B cell (primary cell): ENCODE measurements around the gene SEC62. TPM values are rescaled to one million over a fixed set of nuclear protein-coding genes. Genes with fewer than 3 reads are reported as not detected.
A peak's percentile ranks its signal among the peaks of the same experiment; 100 is the strongest.

Experiments
- ATAC-seq: fragments of 200-7000 bp; cut with Tn5 transposase; one replicate; pipeline ENCODE4 v1.10.0; 2021; ENCODE audit warnings: low read depth, mild to moderate bottlenecking, moderate number of reproducible peaks, moderate library complexity
- CTCF ChIA-PET: fragments of 350-600 bp; sonication (Branson Sonifier 250); formaldehyde crosslinking; loops from one replicate; lab custom pipeline; 2021; ENCODE audit warnings: antibody characterized with exemption, inconsistent platforms; lab: Charles Lee
- POLR2A ChIA-PET: fragments of 350-600 bp; sonication (Branson Sonifier 250); formaldehyde crosslinking; loops from one replicate; lab custom pipeline; 2021; ENCODE audit warnings: antibody characterized with exemption; lab: Charles Lee
- DNase-seq: peaks from one replicate; pipeline ENCODE4 v3.0.0; 2013
- H2AFZ ChIP-seq: 2 replicates; pipeline ENCODE4 v1.6.1; 2012; ENCODE audit warnings: mild to moderate bottlenecking, low read depth, low read length; ENCODE audit not compliant: insufficient read depth, poor library complexity, severe bottlenecking
- H3K27ac ChIP-seq, 2 donors: 1 replicate in 1 of 2; 2 replicates in 1 of 2; pipeline ENCODE4 v1.5.1; 2012 to 2013; ENCODE audit warnings: low read length in 2 of 2, mild to moderate bottlenecking in 2 of 2, moderate library complexity in 1 of 2
- H3K27me3 ChIP-seq, 4 experiments: fragments of 200-600 bp in 1 of 4; sonication (generic) in 1 of 4; replicated peaks in 1 of 4; 1 replicate in 2 of 4; 2 replicates in 2 of 4; pipeline versions ENCODE4 v1.6.1 to v1.7.0; 2013 to 2016; ENCODE audit warnings: low read length in 3 of 4, mild to moderate bottlenecking in 2 of 4, mixed read lengths in 1 of 4, moderate library complexity in 1 of 4; ENCODE audit not compliant: insufficient read depth in 4 of 4, control insufficient read depth in 3 of 4; ENCODE audit errors: control extremely low read depth in 1 of 4
- H3K36me3 ChIP-seq, 2 experiments: replicated peaks in 1 of 2; 1 replicate in 1 of 2; 2 replicates in 1 of 2; pipeline versions ENCODE4 v1.6.1 to v1.7.1; 2013; ENCODE audit warnings: low read length in 1 of 2; ENCODE audit not compliant: insufficient read depth in 2 of 2, control insufficient read depth in 1 of 2; ENCODE audit errors: control extremely low read depth in 1 of 2, extremely low read depth in 1 of 2
- H3K4me1 ChIP-seq, 2 donors: fragments of 200-600 bp in 1 of 2; sonication (generic) in 1 of 2; 1 replicate in 1 of 2; 2 replicates in 1 of 2; pipeline versions ENCODE4 v1.5.1 to v1.6.1; 2013 to 2017; ENCODE audit warnings: low read length in 2 of 2; ENCODE audit not compliant: control insufficient read depth in 2 of 2, insufficient read depth in 2 of 2
- H3K4me2 ChIP-seq: replicated peaks from 2 replicates; pipeline ENCODE3; 2012; ENCODE audit warnings: mild to moderate bottlenecking, low read depth, low read length; ENCODE audit not compliant: poor library complexity, severe bottlenecking
- H3K4me3 ChIP-seq, 5 experiments: fragments of 200-600 bp in 1 of 5; sonication (generic) in 1 of 5; 1 replicate in 3 of 5; 2 replicates in 2 of 5; pipeline versions ENCODE4 v1.5.1 to v1.7.0; 2011 to 2016; ENCODE audit warnings: low read length in 4 of 5, mild to moderate bottlenecking in 4 of 5, low read depth in 2 of 5, control low read depth in 1 of 5, moderate library complexity in 1 of 5; ENCODE audit not compliant: insufficient read depth in 1 of 5; ENCODE audit errors: control extremely low read depth in 1 of 5, extremely low read depth in 1 of 5
- H3K79me2 ChIP-seq: fragments of 200-600 bp; sonication (generic); one replicate; pipeline ENCODE4 v1.6.0; 2016; ENCODE audit warnings: low read length; ENCODE audit not compliant: control insufficient read depth, insufficient read depth
- H3K9ac ChIP-seq: fragments of 200-600 bp; sonication (generic); 2 replicates; pipeline ENCODE4 v1.6.1; 2017; ENCODE audit warnings: mild to moderate bottlenecking, low read length, moderate library complexity
- H3K9me3 ChIP-seq, 3 donors: one replicate each; pipeline versions ENCODE4 v1.6.1 to v1.7.1; 2013; ENCODE audit warnings: low read length in 2 of 3; ENCODE audit not compliant: control insufficient read depth in 2 of 3, insufficient read depth in 1 of 3; ENCODE audit errors: control extremely low read depth in 1 of 3
- H4K20me1 ChIP-seq: 2 replicates; pipeline ENCODE4 v1.6.0; 2012; ENCODE audit warnings: mild to moderate bottlenecking, low read length; ENCODE audit not compliant: insufficient read depth, control insufficient read depth, poor library complexity, severe bottlenecking
- H3K27ac Mint-ChIP-seq: one replicate; pipeline ENCODE4 v1.8.0; 2021; ENCODE audit warnings: mixed read lengths
- H3K27me3 Mint-ChIP-seq: one replicate; pipeline ENCODE4 v1.8.0; 2021; ENCODE audit warnings: mixed read lengths
- H3K4me1 Mint-ChIP-seq: one replicate; pipeline ENCODE4 v1.8.0; 2021; ENCODE audit warnings: mixed read lengths
- H3K4me3 Mint-ChIP-seq: one replicate; pipeline ENCODE4 v1.8.0; 2021; ENCODE audit warnings: mixed read lengths
- H3K9me3 Mint-ChIP-seq: one replicate; pipeline ENCODE4 v1.8.0; 2022; ENCODE audit warnings: mixed read lengths; ENCODE audit not compliant: insufficient read depth
- CTCF ChIP-seq: fragments of 200-600 bp; IDR thresholded peaks from one replicate; pipeline ENCODE4 v1.8.0; 2022; ENCODE audit warnings: antibody characterized with exemption, mild to moderate bottlenecking
- EZH2 ChIP-seq: IDR thresholded peaks from 2 replicates; pipeline ENCODE4 v1.6.1; 2012; ENCODE audit warnings: borderline replicate concordance, low read depth, mild to moderate bottlenecking, moderate library complexity, low read length; ENCODE audit not compliant: insufficient read depth, poor library complexity, severe bottlenecking
- WGBS: methylation state at CpG from one replicate; pipeline ENCODE4 v1.1.5; 2013; ENCODE audit warnings: missing lambda C conversion rate; ENCODE audit not compliant: insufficient coverage; 5-methylcytosine and 5-hydroxymethylcytosine counted together
- intact Hi-C: fragments of 100-400 bp; cut with micrococcal nuclease; formaldehyde crosslinking; loops from one replicate; pipeline ENCODE4 v1.10.0; 2022
- polyA plus RNA-seq: library from polyadenylated mRNA; depleted of rRNA; stranded (reverse); fragments of >200 nt; gene quantifications from 2 replicates; pipeline ENCODE4 v1.2.3, GENCODE V29; 2012
- total RNA-seq, 2 donors: library from RNA; stranded (reverse); fragments of 120-200 nt in 1 of 2; gene quantifications; 1 replicate in 1 of 2; 2 replicates in 1 of 2; pipeline versions ENCODE4 v1.2.3 to v1.2.4, GENCODE V29; 2013 to 2022

The SEC62 gene
- total and polyA plus RNA-seq, 2 donors (not counting 1 experiment from before 2014, with no cell fraction given), result 40.3 to 166 TPM

- POLR2A ChIA-PET, result no interaction called here
- no peak for ATAC-seq
- no peaks in the 10 kb centered on the region for H4K20me1 ChIP-seq
- peak overlapping the region; percentile 84 to 89 for H3K27ac ChIP-seq
- WGBS, result 94% methylated on average over 2 of the region's 5 CpGs
- TF ChIP-seq CTCF (no peak), EZH2 (no peak)
- peak overlapping the region; percentile 70 for H3K4me2 ChIP-seq
- no peaks in the 10 kb centered on the region for H3K9me3 ChIP-seq
- CTCF ChIA-PET, result interaction anchor here (1.0 to 1.4 kb wide), 2 partner anchors 9 to 17 kb away, joined by 3 to 4 read pairs; partner anchors contain the start of gene GPR160
- Mint-ChIP-seq H3K4me3 (peak overlapping the region; percentile 34), H3K9me3 (no peaks in the 10 kb centered on the region), H3K27ac (peak overlapping the region; percentile 89), H3K27me3 (no peaks in the 10 kb centered on the region), H3K4me1 (peaks cover 44% of the 10 kb centered on the region)
- H3K79me2 ChIP-seq, result peaks cover 72% of the 10 kb centered on the region
- H3K36me3 ChIP-seq, result peaks cover 0 to 3% of the 10 kb centered on the region in 2 experiments
- H3K4me3 ChIP-seq, result no peak overlapping the region
- peaks cover 21 to 33% of the 10 kb centered on the region in 2 donors for H3K4me1 ChIP-seq
- intact Hi-C loops, result no loop called here
- no peak for DNase-seq
- no peaks in the 10 kb centered on the region for H3K27me3 ChIP-seq
- H3K9ac ChIP-seq, result no peak overlapping the region
- H2AFZ ChIP-seq, result no peak overlapping the region
Observed at GRCh38 chr3:170046269-170047132, 79.9 kb downstream of the SEC62 start.

GRCh38 chr3:170047133-170047404 lies 80.5 kb downstream of the SEC62 start:
- peak overlapping the region in 1 of 2 donors; percentile 89 for H3K27ac ChIP-seq
- Mint-ChIP-seq H3K4me1 (peaks cover 39% of the 10 kb centered on the region), H3K9me3 (no peaks in the 10 kb centered on the region), H3K4me3 (no peak overlapping the region), H3K27me3 (no peaks in the 10 kb centered on the region), H3K27ac (peak overlapping the region; percentile 79)
- intact Hi-C loops, result no loop called here
- no peaks in the 10 kb centered on the region for H3K27me3 ChIP-seq
- H3K4me2 ChIP-seq, result no peak overlapping the region
- no peak overlapping the region for H3K4me3 ChIP-seq
- no peak overlapping the region for H2AFZ ChIP-seq
- H3K36me3 ChIP-seq, result no peaks in the 10 kb centered on the region
- ATAC-seq (no peak), DNase-seq (no peak)
- H4K20me1 ChIP-seq, result no peaks in the 10 kb centered on the region
- 100% methylated on average over 2 of the region's 3 CpGs for WGBS
- no peaks in the 10 kb centered on the region for H3K9me3 ChIP-seq
- TF ChIP-seq EZH2 (no peak), CTCF (no peak)
- ChIA-PET POLR2A (no interaction called here), CTCF (interaction anchor here (1.0 to 1.4 kb wide), 3 partner anchors 8 to 17 kb away, joined by 3 to 8 read pairs (median 4); partner anchors contain the start of gene GPR160)
- peaks cover 21 to 33% of the 10 kb centered on the region in 2 donors for H3K4me1 ChIP-seq
- H3K9ac ChIP-seq, result no peak overlapping the region
- H3K79me2 ChIP-seq, result peaks cover 75% of the 10 kb centered on the region
